GM19240 (cell line): ENCODE measurements around the gene POLR2B.
"Not testable (repeated sequence)": the region's sequence is repeated elsewhere in the genome, so short reads cannot be mapped to it uniquely, and the experiment has no call there.

ENCODE experiments used
- DNase-seq: peaks from one replicate; pipeline ENCODE4 v3.0.0; 2011; ENCODE audit warnings: low spot score; ENCODE audit not compliant: insufficient read length

Gene POLR2B

GRCh38 chr4:56978750-56979303 is at the start of gene POLR2B:
POLR2B (plus strand) TSS chr4:56978896; CDS start chr4:56978986, 90 bp downstream.
- peak; percentile 69 for DNase-seq

GRCh38 chr4:56930638-56931037 is 48.1 kb upstream of the POLR2B start:
- no peak for DNase-seq

GRCh38 chr4:56931924-56932323 is 46.8 kb upstream of the POLR2B start:
- no peak for DNase-seq

GRCh38 chr4:56937262-56937661 is 41.4 kb upstream of the POLR2B start:
- no peak for DNase-seq

GRCh38 chr4:56939826-56940225 is 38.9 kb upstream of the POLR2B start:
- not testable (repeated sequence) for DNase-seq

GRCh38 chr4:56940403-56940802 is 38.3 kb upstream of the POLR2B start:
- no peak for DNase-seq

GRCh38 chr4:56940971-56941370 is 37.7 kb upstream of the POLR2B start:
- no peak for DNase-seq

- DNase-seq: no peak
Observed at GRCh38 chr4:56941403-56941802, 37.3 kb upstream of the POLR2B start.

GRCh38 chr4:56953680-56954520 is 24.8 kb upstream of the POLR2B start:
- no peak for DNase-seq

GRCh38 chr4:56958111-56958517 is 20.6 kb upstream of the POLR2B start:
- no peak for DNase-seq

GRCh38 chr4:56959100-56959499 is 19.6 kb upstream of the POLR2B start:
- DNase-seq: no peak

GRCh38 chr4:56961107-56961500 is 17.6 kb upstream of the POLR2B start:
- no peak for DNase-seq

- no peak for DNase-seq
Observed at GRCh38 chr4:56971383-56971782, 7.3 kb upstream of the POLR2B start.

GRCh38 chr4:56972389-56972788 is 6.3 kb upstream of the POLR2B start:
- no peak for DNase-seq

- no peak for DNase-seq
Observed at GRCh38 chr4:56972809-56973208, 5.9 kb upstream of the POLR2B start.

- DNase-seq: no peak
Observed at GRCh38 chr4:56973336-56973735, 5.4 kb upstream of the POLR2B start.

GRCh38 chr4:56976283-56976836 is 2.3 kb upstream of the POLR2B start:
- no peak for DNase-seq

GRCh38 chr4:56976837-56977320 is 1.8 kb upstream of the POLR2B start:
- DNase-seq: no peak

GRCh38 chr4:56977321-56978012 is 1.2 kb upstream of the POLR2B start, which contains the start of gene NOA1:
NOA1 (minus strand) TSS chr4:56977606; CDS start chr4:56977585, 21 bp downstream.
- peak; percentile 69 for DNase-seq

GRCh38 chr4:56979421-56980072 is 851 bp downstream of the POLR2B start:
- DNase-seq: no peak

GRCh38 chr4:56981795-56982201 is 3.1 kb downstream of the POLR2B start:
- no peak for DNase-seq
